ENCODE data around the gene MACROD1. TPM values are rescaled to one million over a fixed set of nuclear protein-coding genes. Genes with fewer than 3 reads are reported as not detected.

MACROD1 gene
- total and polyA plus RNA-seq, 9 donors = 21.1 to 50.2 (median 32.2) TPM

DNA sequence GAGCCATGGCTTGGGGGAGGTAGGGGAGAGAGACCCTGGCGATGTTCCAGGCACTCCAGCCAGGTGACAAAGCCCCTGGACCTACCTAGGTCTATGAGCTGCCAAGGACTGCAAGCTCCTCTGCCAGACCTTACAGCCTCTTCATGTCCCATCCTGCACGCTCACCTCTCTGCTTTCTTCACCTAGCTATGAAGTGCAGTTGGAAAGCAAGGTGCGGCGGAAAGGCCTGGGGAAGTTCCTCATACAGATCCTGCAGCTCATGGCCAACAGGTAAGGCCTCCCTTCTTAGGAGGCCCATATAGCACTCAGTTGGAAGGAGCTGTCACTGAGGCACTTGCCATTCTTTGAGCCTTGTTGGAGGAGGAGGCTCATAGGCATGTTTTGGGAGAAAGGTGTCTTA lies 213.3 kb downstream of the MACROD1 start:
- 95 to 100% (median 99%) methylated on average over 4 of the region's 4 CpGs for WGBS, 3 donors
- no peaks in the 10 kb centered on the region for H3K4me1 ChIP-seq (ENCODE audit: insufficient read depth)
- no peaks in the 10 kb centered on the region for H3K9me3 ChIP-seq
- H3K36me3 ChIP-seq = no peaks in the 10 kb centered on the region
- TF ChIP-seq EP300 (IDR thresholded peaks at IDR 0.05) (no peak), CTCF (IDR thresholded peaks at IDR 0.05) (no peak), POLR2A (IDR thresholded peaks at IDR 0.05) (no peak)
- H3K4me3 ChIP-seq = no peak overlapping the region
- no peaks in the 10 kb centered on the region for H3K27me3 ChIP-seq
- no peak overlapping the region for H3K27ac ChIP-seq
- no peak for DNase-seq
- intact Hi-C loops (cut with DNase I) = no loop called here

GRCh38 chr11:63951779-63952536 lies 214.0 kb downstream of the MACROD1 start:
- WGBS, 3 donors = 82 to 84% (median 84%) methylated on average over 20 of the region's 20 CpGs
- H3K27ac ChIP-seq = no peak overlapping the region
- no peaks in the 10 kb centered on the region for H3K9me3 ChIP-seq
- intact Hi-C loops (cut with DNase I) = no loop called here
- TF ChIP-seq CTCF (IDR thresholded peaks at IDR 0.05) (no peak), EP300 (IDR thresholded peaks at IDR 0.05) (no peak), POLR2A (IDR thresholded peaks at IDR 0.05) (no peak)
- no peak overlapping the region for H3K4me3 ChIP-seq
- H3K27me3 ChIP-seq = no peaks in the 10 kb centered on the region
- DNase-seq = no peak
- no peaks in the 10 kb centered on the region for H3K4me1 ChIP-seq (ENCODE audit: insufficient read depth)
- no peaks in the 10 kb centered on the region for H3K36me3 ChIP-seq

Small RNAs within 50 kb of the gene (small RNA-seq; reads per million reads assigned to genes)
- not detected for gene RNU6-45P

Other genes starting within 250 kb of the MACROD1 start
- 1 to 10 TPM in 5 of 7 donors, under 1 TPM in 2; 0.12 to 7.9 (median 5.4) TPM for gene RCOR2, start 248.9 kb downstream of the MACROD1 start, total RNA-seq
- under 1 TPM; 0.60 to 0.94 TPM for gene RCOR2, start 248.9 kb downstream of the MACROD1 start, polyA plus RNA-seq
- 10 to 100 TPM in 6 of 7 donors, 1 to 10 TPM in 1; 4.5 to 15.9 (median 13.4) TPM for gene NAA40, start 227.1 kb downstream of the MACROD1 start, total RNA-seq
- 1 to 10 TPM; 7.0 to 7.6 TPM for gene NAA40, start 227.1 kb downstream of the MACROD1 start, polyA plus RNA-seq
- 100 to 1,000 TPM; 197 to 339 (median 222) TPM for gene COX8A, start 191.5 kb downstream of the MACROD1 start, total RNA-seq
- gene COX8A, start 191.5 kb downstream of the MACROD1 start, polyA plus RNA-seq = 100 to 1,000 TPM in 1 of 2 donors, 10 to 100 TPM in 1; 64.8 to 438 TPM
- 10 to 100 TPM; 49.4 to 66.7 (median 50.7) TPM for gene OTUB1, start 179.7 kb downstream of the MACROD1 start, total RNA-seq
- gene OTUB1, start 179.7 kb downstream of the MACROD1 start, polyA plus RNA-seq = 10 to 100 TPM; 34.7 to 55.1 TPM
- gene FLRT1, start 130.2 kb downstream of the MACROD1 start, total RNA-seq = 1 to 10 TPM in 1 of 7 donors, under 1 TPM in 6; 0.23 to 1.2 (median 0.45) TPM
- gene FLRT1, start 130.2 kb downstream of the MACROD1 start, polyA plus RNA-seq = under 1 TPM; 0.13 to 0.17 TPM
- 100 to 1,000 TPM in 4 of 7 donors, 10 to 100 TPM in 3; 56.8 to 178 (median 111) TPM for gene STIP1, start 20.1 kb upstream of the MACROD1 start, total RNA-seq
- 100 to 1,000 TPM in 1 of 2 donors, 10 to 100 TPM in 1; 48.4 to 238 TPM for gene STIP1, start 20.1 kb upstream of the MACROD1 start, polyA plus RNA-seq
- 10 to 100 TPM in 2 of 7 donors, 1 to 10 TPM in 5; 3.7 to 19.7 (median 7.5) TPM for gene FERMT3, start 40.6 kb upstream of the MACROD1 start, total RNA-seq
- 1 to 10 TPM; 2.2 to 6.4 TPM for gene FERMT3, start 40.6 kb upstream of the MACROD1 start, polyA plus RNA-seq
- 10 to 100 TPM; 23.4 to 41.4 (median 32.6) TPM for gene TRPT1, start 60.1 kb upstream of the MACROD1 start, total RNA-seq
- gene TRPT1, start 60.1 kb upstream of the MACROD1 start, polyA plus RNA-seq = 10 to 100 TPM; 16.6 to 37.4 TPM
- 10 to 100 TPM; 31.8 to 52.7 (median 42.2) TPM for gene NUDT22, start 60.2 kb upstream of the MACROD1 start, total RNA-seq
- gene NUDT22, start 60.2 kb upstream of the MACROD1 start, polyA plus RNA-seq = 10 to 100 TPM in 1 of 2 donors, 1 to 10 TPM in 1; 4.8 to 32.3 TPM
- 10 to 100 TPM; 25.0 to 62.2 (median 43.1) TPM for gene DNAJC4, start 64.4 kb upstream of the MACROD1 start, total RNA-seq
- gene DNAJC4, start 64.4 kb upstream of the MACROD1 start, polyA plus RNA-seq = 10 to 100 TPM; 28.8 to 69.1 TPM
- gene VEGFB, start 68.5 kb upstream of the MACROD1 start, total RNA-seq = 100 to 1,000 TPM in 5 of 7 donors, 10 to 100 TPM in 2; 27.4 to 164 (median 125) TPM
- 100 to 1,000 TPM in 1 of 2 donors, 10 to 100 TPM in 1; 81.9 to 124 TPM for gene VEGFB, start 68.5 kb upstream of the MACROD1 start, polyA plus RNA-seq
- gene FKBP2, start 75.0 kb upstream of the MACROD1 start, total RNA-seq = 10 to 100 TPM; 41.4 to 88.0 (median 49.5) TPM
- gene FKBP2, start 75.0 kb upstream of the MACROD1 start, polyA plus RNA-seq = 100 to 1,000 TPM in 1 of 2 donors, 10 to 100 TPM in 1; 25.1 to 132 TPM
- gene PPP1R14B, start 80.8 kb upstream of the MACROD1 start, total RNA-seq = 10 to 100 TPM; 27.8 to 71.3 (median 60.3) TPM
- 10 to 100 TPM; 15.1 to 36.0 TPM for gene PPP1R14B, start 80.8 kb upstream of the MACROD1 start, polyA plus RNA-seq
- 10 to 100 TPM; 13.5 to 44.8 (median 29.9) TPM for gene PLCB3, start 85.4 kb upstream of the MACROD1 start, total RNA-seq
- gene PLCB3, start 85.4 kb upstream of the MACROD1 start, polyA plus RNA-seq = 10 to 100 TPM in 1 of 2 donors, 1 to 10 TPM in 1; 5.3 to 16.9 TPM
- gene BAD, start 118.6 kb upstream of the MACROD1 start, total RNA-seq = 100 to 1,000 TPM in 1 of 7 donors, 10 to 100 TPM in 6; 54.8 to 125 (median 63.6) TPM
- gene BAD, start 118.6 kb upstream of the MACROD1 start, polyA plus RNA-seq = 10 to 100 TPM in 1 of 2 donors, 1 to 10 TPM in 1; 3.4 to 81.9 TPM
- gene GPR137, start 119.7 kb upstream of the MACROD1 start, total RNA-seq = 10 to 100 TPM in 6 of 7 donors, 1 to 10 TPM in 1; 9.1 to 30.9 (median 23.8) TPM
- 10 to 100 TPM in 1 of 2 donors, 1 to 10 TPM in 1; 3.1 to 23.2 TPM for gene GPR137, start 119.7 kb upstream of the MACROD1 start, polyA plus RNA-seq
- gene KCNK4, start 125.2 kb upstream of the MACROD1 start, total RNA-seq = not detected
- gene KCNK4, start 125.2 kb upstream of the MACROD1 start, polyA plus RNA-seq = not detected
- not detected for gene CATSPERZ, start 134.2 kb upstream of the MACROD1 start, total RNA-seq
- not detected for gene CATSPERZ, start 134.2 kb upstream of the MACROD1 start, polyA plus RNA-seq
- gene ESRRA, start 139.4 kb upstream of the MACROD1 start, total RNA-seq = 10 to 100 TPM in 6 of 7 donors, 1 to 10 TPM in 1; 9.2 to 17.4 (median 15.7) TPM
- 10 to 100 TPM in 1 of 2 donors, 1 to 10 TPM in 1; 2.3 to 11.9 TPM for gene ESRRA, start 139.4 kb upstream of the MACROD1 start, polyA plus RNA-seq
- 100 to 1,000 TPM; 207 to 432 (median 275) TPM for gene TRMT112, start 151.4 kb upstream of the MACROD1 start, total RNA-seq
- gene TRMT112, start 151.4 kb upstream of the MACROD1 start, polyA plus RNA-seq = 100 to 1,000 TPM; 272 to 383 TPM
- gene PRDX5, start 152.0 kb upstream of the MACROD1 start, total RNA-seq = 100 to 1,000 TPM; 160 to 400 (median 192) TPM
- gene PRDX5, start 152.0 kb upstream of the MACROD1 start, polyA plus RNA-seq = 100 to 1,000 TPM; 272 to 334 TPM
- 1 to 10 TPM; 3.4 to 7.5 (median 3.5) TPM for gene CCDC88B, start 174.1 kb upstream of the MACROD1 start, total RNA-seq
- gene CCDC88B, start 174.1 kb upstream of the MACROD1 start, polyA plus RNA-seq = 1 to 10 TPM in 1 of 2 donors, under 1 TPM in 1; 0.95 to 3.6 TPM
- gene RPS6KA4, start 193.0 kb upstream of the MACROD1 start, total RNA-seq = 10 to 100 TPM in 6 of 7 donors, 1 to 10 TPM in 1; 7.3 to 31.4 (median 16.9) TPM
- 10 to 100 TPM in 1 of 2 donors, 1 to 10 TPM in 1; 4.0 to 12.1 TPM for gene RPS6KA4, start 193.0 kb upstream of the MACROD1 start, polyA plus RNA-seq